Measurements from ENCODE around the gene TMEM147.
"Not testable (repeated sequence)": the region's sequence is repeated elsewhere in the genome, so short reads cannot be mapped to it uniquely, and the experiment has no call there.

Gene TMEM147

DNA sequence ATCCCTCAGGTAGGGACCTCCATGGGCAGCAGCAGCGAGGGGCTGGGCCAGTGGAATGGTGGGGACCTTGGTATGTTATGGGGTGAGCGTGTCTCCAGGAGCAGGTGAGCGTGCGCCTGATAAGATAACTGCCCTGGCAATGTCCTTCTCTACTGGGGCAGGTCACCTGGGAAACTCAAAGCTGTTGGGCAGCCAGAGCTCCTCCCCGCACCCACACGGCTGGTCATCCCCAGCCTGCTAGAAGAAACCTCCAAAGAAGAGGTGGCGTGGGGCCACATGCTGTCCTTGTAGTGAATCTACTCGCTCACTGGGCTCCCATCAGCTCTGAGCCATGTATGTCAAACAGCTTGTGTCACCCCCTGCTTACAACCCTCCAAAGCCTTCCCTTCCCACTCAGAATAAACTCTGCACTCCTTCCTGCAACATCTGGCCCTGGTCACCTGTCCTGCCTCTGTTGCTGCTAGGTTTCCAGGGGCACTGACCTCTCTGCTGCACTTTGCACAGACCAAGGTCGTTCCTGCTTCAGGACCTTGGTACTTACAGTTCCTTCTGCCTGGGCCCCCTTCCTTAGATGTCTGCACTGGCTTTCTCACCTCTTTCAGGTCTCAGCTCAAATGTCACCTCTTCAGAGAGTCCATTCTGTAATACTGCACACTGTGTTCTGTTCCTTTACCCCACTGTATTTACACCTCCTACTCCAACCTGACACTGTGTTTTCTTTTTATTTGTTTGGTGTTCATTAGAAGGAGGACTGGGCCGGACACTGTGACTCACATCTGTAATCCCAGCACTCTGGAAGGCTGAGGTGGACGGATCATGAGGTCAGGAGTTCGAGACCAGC, 19.8 kb downstream of the TMEM147 start:
- no peak for DNase-seq

GRCh38 chr19:35566738-35567137, 21.3 kb downstream of the TMEM147 start:
- DNase-seq, result no peak

DNA sequence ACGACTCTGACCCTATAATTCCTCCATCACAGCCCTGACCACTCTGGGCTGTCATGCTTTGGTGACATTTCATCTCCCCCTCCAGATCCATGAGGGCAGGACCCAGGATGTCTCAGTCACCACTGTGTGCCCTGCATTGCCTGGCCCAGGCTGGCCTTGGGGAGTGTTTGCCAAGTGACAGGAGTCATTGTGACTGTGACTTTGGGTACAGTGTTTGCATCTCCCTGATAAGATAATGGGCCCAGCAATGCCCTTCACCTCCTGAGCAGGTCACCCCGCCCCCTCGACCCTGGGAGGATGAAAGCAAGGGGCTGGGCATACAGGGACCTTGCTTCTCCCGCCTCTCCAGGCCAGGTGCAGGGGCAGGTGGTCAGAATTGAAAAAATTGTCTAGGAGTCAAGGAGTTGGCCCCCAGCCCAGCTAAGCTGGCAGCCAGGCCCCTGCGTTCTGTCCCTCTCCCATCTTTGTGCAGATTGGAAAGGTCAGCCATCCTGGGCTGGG, 23.9 kb downstream of the TMEM147 start:
- no peak for DNase-seq

GRCh38 chr19:35571406-35571965, 26.1 kb downstream of the TMEM147 start:
- no peak for DNase-seq

- DNase-seq, result no peak
Measured at GRCh38 chr19:35577918-35578317, 32.5 kb downstream of the TMEM147 start.

DNA sequence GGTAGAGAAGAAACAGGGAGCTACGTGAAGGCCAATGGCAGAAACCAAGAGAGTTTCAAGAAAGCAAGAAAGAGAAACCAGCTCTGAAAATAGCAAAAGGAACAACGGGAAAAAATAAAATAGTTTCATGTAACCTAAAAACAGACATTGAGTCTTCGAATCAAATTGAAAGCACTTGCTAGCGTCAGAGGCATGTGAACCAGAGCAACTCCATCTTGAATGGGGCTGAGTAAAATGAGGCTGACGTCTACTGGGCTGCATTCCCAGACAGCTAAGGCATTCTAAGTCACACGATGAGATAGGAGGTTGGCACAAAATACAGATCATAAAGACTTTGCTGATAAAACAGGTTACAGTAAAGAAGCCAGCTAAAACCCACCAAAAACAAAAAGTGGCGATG, 33.3 kb downstream of the TMEM147 start:
- DNase-seq, result no peak

DNA sequence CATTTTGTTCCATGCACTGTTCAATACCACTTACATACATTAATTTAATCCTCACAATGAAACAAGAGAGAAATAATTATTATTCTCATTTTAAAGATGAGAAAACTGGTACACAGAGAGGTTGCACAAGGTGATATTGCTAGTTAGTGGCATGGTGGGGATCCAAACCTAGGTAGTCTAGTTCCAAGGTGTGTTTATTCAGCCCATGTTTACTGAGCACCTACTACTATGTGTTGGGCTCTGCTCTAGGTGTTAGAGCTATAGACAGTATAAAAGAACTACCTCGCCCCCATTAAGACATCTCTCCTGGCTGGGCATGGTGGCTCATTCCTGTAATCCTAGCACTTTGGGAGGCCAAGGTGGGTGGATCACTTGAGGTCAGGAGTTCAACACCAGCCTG, 37.3 kb downstream of the TMEM147 start:
- no peak for DNase-seq

DNA sequence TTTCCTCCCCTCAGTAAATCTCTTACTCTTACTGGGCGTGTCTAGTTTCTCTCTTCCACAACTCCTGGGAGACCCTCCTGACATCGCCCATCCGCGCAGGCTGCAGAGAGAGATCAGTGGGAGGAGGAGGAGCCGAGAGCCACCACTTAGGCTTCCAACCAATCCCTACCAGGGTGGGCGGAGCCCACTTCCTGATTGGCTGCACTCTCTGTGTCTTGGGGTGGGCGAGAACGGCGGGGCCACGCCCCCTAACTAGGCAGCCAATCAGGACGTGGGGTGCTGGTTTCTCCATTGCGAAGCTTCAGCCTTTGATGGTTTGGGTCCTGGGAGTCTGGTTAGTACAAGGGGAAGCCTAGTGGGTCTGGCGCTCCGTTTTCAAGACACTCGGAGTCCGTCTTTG, 40.4 kb downstream of the TMEM147 start, which contains the start of gene PMIS2:
TSS of gene PMIS2 (plus strand) at position 326 of the 400 bp plus-strand sequence. CDS start 87 bp downstream, outside the sequence.
- no peak for DNase-seq

DNA sequence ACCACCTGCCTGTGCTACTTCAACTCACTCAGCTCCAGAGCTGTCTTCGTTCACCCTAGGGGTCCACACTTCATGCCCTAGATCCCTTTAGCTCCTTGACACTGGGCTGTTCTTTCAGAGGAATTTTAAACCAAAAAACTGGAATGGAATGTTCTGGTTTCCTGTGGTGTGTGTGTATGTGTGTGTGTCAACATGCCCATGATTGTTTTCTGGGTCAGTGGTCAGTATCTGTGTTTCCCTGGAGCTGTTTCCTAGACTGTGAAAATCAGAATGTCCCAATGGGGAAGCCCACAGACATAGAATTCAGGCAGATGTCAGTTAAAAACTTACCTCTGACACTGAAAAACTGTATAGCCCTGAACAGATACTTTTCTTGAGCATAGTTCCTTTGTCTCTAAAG, 41.9 kb downstream of the TMEM147 start:
- DNase-seq, result no peak

DNA sequence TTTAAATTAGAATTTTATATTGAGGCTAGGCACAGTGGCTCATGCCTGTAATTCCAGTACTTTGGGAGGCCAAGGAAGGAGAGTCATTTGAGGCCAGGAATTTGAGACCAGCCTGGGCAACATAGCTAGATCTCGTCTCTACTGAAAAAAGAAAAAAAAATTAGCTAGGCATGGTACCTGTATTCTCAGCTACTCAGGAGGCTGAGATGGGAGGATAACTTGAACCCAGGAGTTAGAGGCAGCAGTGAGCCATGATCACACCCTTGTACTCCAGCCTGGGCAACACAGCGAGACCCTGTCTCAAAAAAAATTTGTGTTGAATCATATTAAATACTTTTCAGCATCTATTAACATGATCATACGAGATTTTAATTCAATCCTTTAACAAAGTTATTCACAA, 45.4 kb downstream of the TMEM147 start:
- no peak for DNase-seq

- DNase-seq, result peak; percentile 58
Measured at GRCh38 chr19:35592226-35592625, 46.8 kb downstream of the TMEM147 start.

DNA sequence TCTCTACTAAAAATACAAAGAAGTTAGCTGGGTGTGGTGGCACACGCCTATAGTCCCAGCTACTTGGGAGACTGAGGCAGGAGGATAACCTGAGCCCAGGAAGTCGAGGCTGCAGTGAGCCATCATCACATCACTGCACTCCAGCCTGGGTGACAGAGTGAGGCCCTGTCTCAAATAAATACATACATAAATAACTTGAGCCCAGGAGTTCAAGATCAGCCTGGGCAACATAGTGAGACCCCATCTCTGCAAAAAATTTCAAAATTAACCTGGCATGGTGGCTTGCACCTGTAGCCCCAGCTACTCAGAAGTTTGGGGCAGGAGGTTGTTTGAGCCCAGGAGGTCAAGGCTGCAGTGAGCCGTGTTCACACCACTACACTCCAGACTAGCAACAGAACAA, 49.6 kb downstream of the TMEM147 start:
- not testable (repeated sequence) for DNase-seq

DNA sequence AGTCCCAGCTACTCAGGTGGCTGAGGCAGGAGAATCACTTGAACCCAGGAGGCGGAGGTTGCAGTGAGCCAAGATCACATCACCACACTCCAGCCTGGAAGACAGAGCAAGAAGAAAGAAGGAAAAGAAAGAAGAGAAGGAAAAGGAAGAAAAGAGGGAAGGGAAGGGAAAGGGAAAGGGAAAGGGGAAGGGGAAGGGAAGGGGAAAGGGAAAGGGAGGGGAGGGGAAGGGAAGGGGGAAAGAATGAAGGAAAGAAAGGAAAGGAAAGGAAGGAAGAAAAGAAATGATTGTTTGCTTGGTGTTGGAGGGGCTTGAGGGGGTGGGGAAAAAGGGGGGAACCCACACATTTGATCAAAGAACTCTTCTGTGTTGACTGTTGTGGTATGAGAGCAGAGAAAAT, 50.5 kb downstream of the TMEM147 start:
- no peak for DNase-seq

- no peak for DNase-seq
Measured at GRCh38 chr19:35596366-35596999, 51.1 kb downstream of the TMEM147 start.
